HepG2 (cell line): ENCODE data around the gene PDLIM5. TPM values are rescaled to one million over a fixed set of nuclear protein-coding genes. Genes with fewer than 3 reads are reported as not detected.

Experiments
- BORCS8-MEF2B ChIP-seq: sonication (generic); formaldehyde crosslinking; IDR thresholded peaks from 2 replicates; pipeline ENCODE4 v1.8.0; 2022; ENCODE audit warnings: mild to moderate bottlenecking, missing genetic modification reagents
- E2F1 ChIP-seq: sonication (generic); formaldehyde crosslinking; IDR thresholded peaks from 2 replicates; pipeline ENCODE4 v1.5.0; 2020; ENCODE audit warnings: missing genetic modification reagents
- FOXO4 ChIP-seq: sonication (generic); formaldehyde crosslinking; conservative IDR thresholded peaks from 2 replicates; pipeline ENCODE4 v1.8.1; 2023; ENCODE audit warnings: missing genetic modification reagents
- IKZF1 ChIP-seq: fragments of 450-650 bp; IDR thresholded peaks from 2 replicates; pipeline ENCODE4 v1.7.1; 2016
- KDM6A ChIP-seq: IDR thresholded peaks from 2 replicates; pipeline ENCODE4 v1.6.1; 2016; ENCODE audit warnings: low read depth
- NFAT5 ChIP-seq: sonication (generic); formaldehyde crosslinking; IDR thresholded peaks from 2 replicates; pipeline ENCODE4 v1.4.0; 2020; ENCODE audit warnings: missing genetic modification reagents
- NFE2L1 ChIP-seq: sonication (generic); formaldehyde crosslinking; IDR thresholded peaks from 2 replicates; pipeline ENCODE4 v1.4.0; 2020; ENCODE audit warnings: missing genetic modification reagents, mild to moderate bottlenecking, borderline replicate concordance
- NR3C1 ChIP-seq: sonication (generic); formaldehyde crosslinking; IDR thresholded peaks from 2 replicates; pipeline ENCODE4 v1.4.0; 2020; ENCODE audit warnings: missing genetic modification reagents
- REL ChIP-seq: sonication (generic); formaldehyde crosslinking; conservative IDR thresholded peaks from 2 replicates; pipeline ENCODE4 v1.8.0; 2022; ENCODE audit warnings: mild to moderate bottlenecking, missing genetic modification reagents, moderate library complexity
- SNAI1 ChIP-seq: sonication (generic); formaldehyde crosslinking; IDR thresholded peaks from 2 replicates; pipeline ENCODE4 v1.5.0; 2020; ENCODE audit warnings: mild to moderate bottlenecking, missing genetic modification reagents, borderline replicate concordance
- SRSF4 ChIP-seq: fragments of 200-400 bp; formaldehyde crosslinking; IDR thresholded peaks from one replicate; pipeline ENCODE4 v1.6.1; 2018; ENCODE audit warnings: mild to moderate bottlenecking, low read depth, low read length, moderate library complexity; ENCODE audit not compliant: poor library complexity, severe bottlenecking
- STAG1 ChIP-seq: sonication (generic); formaldehyde crosslinking; IDR thresholded peaks from 2 replicates; pipeline ENCODE4 v1.4.0; 2020; ENCODE audit warnings: missing genetic modification reagents
- SUZ12 ChIP-seq: fragments of 150-350 bp; IDR thresholded peaks from 2 replicates; pipeline ENCODE4 v1.6.1; 2014; ENCODE audit warnings: low read depth, low read length
- TARDBP ChIP-seq: sonication (generic); formaldehyde crosslinking; IDR thresholded peaks from 2 replicates; pipeline ENCODE4 v1.8.0; 2022; ENCODE audit warnings: mild to moderate bottlenecking, missing genetic modification reagents
- TBX2 ChIP-seq: sonication (generic); formaldehyde crosslinking; IDR thresholded peaks from 2 replicates; pipeline ENCODE4 v1.5.0; 2020; ENCODE audit warnings: missing genetic modification reagents, mild to moderate bottlenecking, borderline replicate concordance
- ZFP91 ChIP-seq: sonication (generic); formaldehyde crosslinking; IDR thresholded peaks from 2 replicates; pipeline ENCODE4 v1.9.0; 2022; ENCODE audit warnings: missing genetic modification reagents, mild to moderate bottlenecking, borderline replicate concordance
- ZNF251 ChIP-seq: sonication (generic); formaldehyde crosslinking; IDR thresholded peaks from 2 replicates; pipeline ENCODE4 v1.9.0; 2021; ENCODE audit warnings: mild to moderate bottlenecking, missing genetic modification reagents
- ZNF33B ChIP-seq: sonication (generic); formaldehyde crosslinking; IDR thresholded peaks from 2 replicates; pipeline ENCODE4 v1.5.1; 2020; ENCODE audit warnings: mild to moderate bottlenecking, missing genetic modification reagents
- ZNF616 ChIP-seq: sonication (generic); formaldehyde crosslinking; IDR thresholded peaks from 2 replicates; pipeline ENCODE4 v1.5.0; 2020; ENCODE audit warnings: low read depth, mild to moderate bottlenecking, missing genetic modification reagents
- ZNF619 ChIP-seq: sonication (generic); formaldehyde crosslinking; IDR thresholded peaks from 2 replicates; pipeline ENCODE4 v1.4.0; 2020; ENCODE audit warnings: mild to moderate bottlenecking, missing genetic modification reagents
- ZNF75D ChIP-seq: sonication (generic); formaldehyde crosslinking; IDR thresholded peaks from 2 replicates; pipeline ENCODE4 v1.8.1; 2023; ENCODE audit warnings: missing genetic modification reagents, mild to moderate bottlenecking, borderline replicate concordance
- ZNF777 ChIP-seq: sonication (generic); formaldehyde crosslinking; IDR thresholded peaks from 2 replicates; pipeline ENCODE4 v1.4.0; 2020; ENCODE audit warnings: missing genetic modification reagents
- ZSCAN12 ChIP-seq: sonication (generic); formaldehyde crosslinking; IDR thresholded peaks from 2 replicates; pipeline ENCODE4 v1.9.0; 2021; ENCODE audit warnings: mild to moderate bottlenecking, missing genetic modification reagents
- polyA plus RNA-seq, 8 experiments: library from polyadenylated mRNA; depleted of rRNA in 3 of 8; stranded (reverse) in 7 of 8; unstranded in 1 of 8; fragments of >200 nt; fragmentation: Illumina TruSeq in 4 of 8; extraction: Trizol in 4 of 8; gene quantifications; 2 replicates each; pipeline versions ENCODE4 v1.2.1 to v1.2.3, GENCODE V29; 2011 to 2016; ENCODE audit warnings: low read depth in 4 of 8, missing spikeins in 1 of 8, mixed read lengths in 1 of 8; ENCODE audit not compliant: insufficient read depth in 1 of 8
- total RNA-seq, 5 experiments: library from RNA; depleted of rRNA; stranded (reverse); fragments of >200 nt; fragmentation: Illumina TruSeq; extraction: Trizol; gene quantifications; 2 replicates each; pipeline ENCODE4 v1.2.3, GENCODE V29; 2016; ENCODE audit warnings: low read depth in 1 of 5

The PDLIM5 gene
- total and polyA plus RNA-seq, 2 of the 13 experiments (the other 11 are each of a cell fraction or from before 2014, with no cell fraction given): 52.8 to 119 TPM

- TF ChIP-seq ZNF616 (CRISPR knock-in tag): no peak
- no peak for TF ChIP-seq ZNF619 (CRISPR knock-in tag)
- no peak for TF ChIP-seq FOXO4 (CRISPR knock-in tag)
- TF ChIP-seq NFE2L1 (CRISPR knock-in tag): no peak
- TF ChIP-seq SUZ12: no peak
- no peak for TF ChIP-seq ZNF251 (CRISPR knock-in tag)
- TF ChIP-seq TBX2 (CRISPR knock-in tag): no peak
- TF ChIP-seq ZFP91: no peak
- TF ChIP-seq ZNF33B (CRISPR knock-in tag): no peak
- no peak for TF ChIP-seq E2F1
- no peak for TF ChIP-seq IKZF1
- no peak for TF ChIP-seq SRSF4
- no peak for TF ChIP-seq ZNF75D
- no peak for TF ChIP-seq TARDBP (CRISPR knock-in tag)
- no peak for TF ChIP-seq KDM6A
- no peak for TF ChIP-seq REL (CRISPR knock-in tag)
- no peak for TF ChIP-seq ZSCAN12
- no peak for TF ChIP-seq BORCS8-MEF2B (CRISPR knock-in tag)
- TF ChIP-seq ZNF777 (CRISPR knock-in tag): no peak
- no peak for TF ChIP-seq NFAT5
- TF ChIP-seq STAG1 (CRISPR knock-in tag): peak; percentile 22; the same call in 1 of the 2 replicates
- no peak for TF ChIP-seq SNAI1 (CRISPR knock-in tag)
- TF ChIP-seq NR3C1 (CRISPR knock-in tag): no peak
Observed at GRCh38 chr4:94410678-94411206, 41.0 kb upstream of the PDLIM5 start (continued).
